Activated T-cell treated with anti-CD3 and anti-CD28 coated beads, Interleukin-2, amount 50 U/mL, for 4 hours (primary cell): ENCODE results near the gene C10orf90. TPM values are rescaled to one million over a fixed set of nuclear protein-coding genes. Genes with fewer than 3 reads are reported as not detected.

Experiments
- ATAC-seq, 2 donors: fragments of 200-7000 bp; cut with Tn5 transposase; one replicate each; pipeline ENCODE4 v1.10.0; 2021
- DNase-seq: peaks from one replicate; pipeline ENCODE4 v3.0.0-alpha.2; 2020
- H3K27me3 Mint-ChIP-seq: one replicate; pipeline ENCODE4 v1.8.0; 2021; ENCODE audit warnings: low read depth, mixed read lengths
- H3K36me3 Mint-ChIP-seq: one replicate; pipeline ENCODE4 v1.8.0; 2022; ENCODE audit warnings: mixed read lengths; ENCODE audit not compliant: insufficient read depth
- H3K4me1 Mint-ChIP-seq: one replicate; pipeline ENCODE4 v1.8.0; 2021; ENCODE audit warnings: low read depth, mixed read lengths
- H3K4me3 Mint-ChIP-seq: one replicate; pipeline ENCODE4 v1.8.0; 2021; ENCODE audit warnings: mild to moderate bottlenecking, moderate library complexity, mixed read lengths
- H3K9me3 Mint-ChIP-seq: one replicate; pipeline ENCODE4 v1.8.0; 2021; ENCODE audit warnings: mixed read lengths
- total RNA-seq, 3 donors: library from RNA; stranded (reverse); gene quantifications; one replicate each; pipeline ENCODE4 v1.2.1, GENCODE V29; 2021

C10orf90 gene
- total RNA-seq, 3 donors from 2014 or later, result not detected

GRCh38 chr10:126516515-126516914, 154.0 kb downstream of the C10orf90 start:
- no peaks in the 10 kb centered on the region for H3K36me3 Mint-ChIP-seq
- no peaks in the 10 kb centered on the region for H3K9me3 Mint-ChIP-seq
- no peak overlapping the region for H3K4me3 Mint-ChIP-seq
- no peak for DNase-seq
- ATAC-seq, result no peak
- peaks cover 2% of the 10 kb centered on the region for H3K27me3 Mint-ChIP-seq
- H3K4me1 Mint-ChIP-seq, result no peaks in the 10 kb centered on the region

- DNase-seq (no peak), ATAC-seq (no peak)
- Mint-ChIP-seq H3K27me3 (peaks cover 2% of the 10 kb centered on the region), H3K9me3 (no peaks in the 10 kb centered on the region), H3K4me1 (no peaks in the 10 kb centered on the region), H3K36me3 (no peaks in the 10 kb centered on the region), H3K4me3 (no peak overlapping the region)
Measured at GRCh38 chr10:126511917-126512479, 158.5 kb downstream of the C10orf90 start.

GRCh38 chr10:126509182-126509581, 161.3 kb downstream of the C10orf90 start:
- DNase-seq, result no peak
- Mint-ChIP-seq H3K4me3 (no peak overlapping the region), H3K4me1 (no peaks in the 10 kb centered on the region), H3K36me3 (no peaks in the 10 kb centered on the region), H3K9me3 (no peaks in the 10 kb centered on the region), H3K27me3 (peaks cover 4% of the 10 kb centered on the region)
- no peak for ATAC-seq

GRCh38 chr10:126508535-126509040, 161.9 kb downstream of the C10orf90 start:
- Mint-ChIP-seq H3K4me3 (no peak overlapping the region), H3K9me3 (no peaks in the 10 kb centered on the region), H3K4me1 (no peaks in the 10 kb centered on the region), H3K27me3 (peaks cover 4% of the 10 kb centered on the region), H3K36me3 (no peaks in the 10 kb centered on the region)
- ATAC-seq (no peak), DNase-seq (no peak)

DNA sequence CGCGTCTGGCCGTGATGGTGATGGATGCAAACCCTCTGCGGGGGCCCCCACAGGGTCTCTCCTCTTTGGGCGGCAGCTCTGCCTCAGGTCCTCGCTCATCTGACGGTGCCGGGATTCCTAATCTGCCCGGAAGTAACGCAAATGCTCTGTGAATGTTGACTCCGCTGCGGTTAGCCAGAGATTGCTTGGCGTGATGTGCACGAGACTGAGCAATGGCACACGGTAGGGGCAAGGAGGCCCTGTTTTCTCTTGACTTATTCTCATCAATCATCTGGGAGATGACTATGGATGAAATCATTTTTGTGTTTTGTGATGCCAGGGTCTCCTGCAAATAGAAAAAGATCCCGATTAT, 165.8 kb downstream of the C10orf90 start:
- peaks cover 2% of the 10 kb centered on the region for H3K27me3 Mint-ChIP-seq
- H3K4me1 Mint-ChIP-seq, result no peaks in the 10 kb centered on the region
- no peaks in the 10 kb centered on the region for H3K9me3 Mint-ChIP-seq
- H3K36me3 Mint-ChIP-seq, result no peaks in the 10 kb centered on the region
- no peak for ATAC-seq
- DNase-seq, result no peak
- no peak overlapping the region for H3K4me3 Mint-ChIP-seq

DNA sequence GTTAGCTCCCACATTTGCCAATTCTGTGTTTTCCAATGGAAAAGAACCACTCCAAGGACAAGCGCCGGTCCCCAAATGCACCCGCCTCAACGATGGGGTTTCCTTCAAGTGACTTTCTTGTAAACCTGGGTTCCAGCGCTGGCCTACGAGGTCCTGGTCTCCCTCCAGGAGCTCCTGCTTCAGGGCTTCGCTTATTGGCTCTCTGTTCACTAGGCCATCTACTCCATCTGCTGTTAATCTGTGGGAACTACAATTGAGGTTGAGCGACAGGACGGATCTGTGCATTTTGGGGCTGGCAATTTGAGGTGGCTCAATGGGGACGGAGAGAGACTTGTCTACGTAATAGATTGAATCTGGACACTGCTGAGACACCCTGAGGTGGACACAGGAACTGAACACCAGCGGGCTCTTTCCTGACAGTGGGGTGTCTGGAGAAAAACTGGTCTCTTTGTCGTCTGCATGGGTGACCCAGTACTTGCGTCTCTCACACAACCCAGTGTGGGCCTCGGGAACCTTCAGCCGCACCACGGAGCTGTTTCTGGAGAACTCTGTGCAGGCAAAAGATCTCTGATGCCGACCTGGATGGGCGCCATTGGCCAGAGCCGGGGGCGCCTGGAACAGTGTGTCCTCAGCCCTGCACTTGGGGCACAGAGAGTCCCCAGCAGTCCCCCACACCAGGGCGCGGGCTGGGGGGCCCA, 166.3 kb downstream of the C10orf90 start:
- Mint-ChIP-seq H3K36me3 (no peaks in the 10 kb centered on the region), H3K27me3 (peaks cover 2% of the 10 kb centered on the region), H3K4me3 (no peak overlapping the region), H3K4me1 (no peaks in the 10 kb centered on the region), H3K9me3 (no peaks in the 10 kb centered on the region)
- ATAC-seq, result no peak
- no peak for DNase-seq

DNA sequence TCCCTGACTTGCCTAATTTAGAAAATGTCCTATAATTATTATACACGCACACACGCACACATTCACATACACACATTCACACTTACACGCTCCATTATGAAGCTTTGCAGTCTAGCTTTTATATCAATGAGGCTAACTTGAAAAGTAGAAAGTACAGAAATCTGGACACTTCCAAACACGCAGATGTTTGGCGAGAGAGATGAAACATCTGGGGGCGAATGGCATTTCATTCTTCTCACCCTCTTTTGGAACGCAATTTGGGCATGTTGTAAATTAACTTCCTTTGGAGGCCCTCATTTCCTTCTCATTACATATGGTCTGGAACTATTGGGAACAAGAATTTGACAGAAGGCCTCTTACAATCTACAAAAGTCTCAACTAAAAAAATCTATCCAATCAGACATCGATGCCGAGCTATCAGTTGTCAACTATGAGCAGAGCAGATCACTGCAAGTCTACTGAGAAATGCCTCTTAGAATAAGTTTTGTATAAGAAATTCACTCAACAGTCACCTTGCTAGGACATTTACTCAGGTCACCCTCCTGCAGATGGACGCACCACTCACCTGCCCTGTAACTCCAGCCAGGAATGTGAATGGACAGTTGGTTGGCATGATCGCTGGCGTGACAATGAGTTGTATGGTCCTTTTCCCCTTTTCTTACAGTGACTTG, 167.0 kb downstream of the C10orf90 start:
- Mint-ChIP-seq H3K9me3 (no peaks in the 10 kb centered on the region), H3K36me3 (no peaks in the 10 kb centered on the region), H3K4me1 (no peaks in the 10 kb centered on the region), H3K27me3 (peaks cover 2% of the 10 kb centered on the region), H3K4me3 (no peak overlapping the region)
- DNase-seq, result no peak
- ATAC-seq, result no peak

DNA sequence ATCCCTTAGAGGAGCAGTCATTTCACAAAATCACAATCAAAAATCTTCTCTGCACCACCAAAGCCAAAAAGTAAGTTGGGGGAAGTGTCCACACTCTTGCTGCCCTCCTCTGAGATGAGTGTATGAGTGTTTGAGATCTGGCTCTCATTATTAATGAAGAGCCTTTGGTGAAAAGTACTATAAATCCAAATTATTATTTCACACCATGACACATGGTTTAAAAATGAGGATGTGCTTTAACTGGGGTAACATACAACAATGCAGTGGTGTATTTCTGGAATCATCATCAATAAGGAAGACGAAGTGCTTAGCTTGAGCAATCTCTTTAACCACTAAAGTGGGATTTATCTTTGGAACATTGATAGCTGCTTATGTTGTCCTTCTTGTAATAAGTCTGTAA, 168.1 kb downstream of the C10orf90 start:
- no peak for DNase-seq
- Mint-ChIP-seq H3K9me3 (no peaks in the 10 kb centered on the region), H3K36me3 (no peaks in the 10 kb centered on the region), H3K4me1 (no peaks in the 10 kb centered on the region), H3K4me3 (no peak overlapping the region), H3K27me3 (peaks cover 2% of the 10 kb centered on the region)
- ATAC-seq, result no peak

DNA sequence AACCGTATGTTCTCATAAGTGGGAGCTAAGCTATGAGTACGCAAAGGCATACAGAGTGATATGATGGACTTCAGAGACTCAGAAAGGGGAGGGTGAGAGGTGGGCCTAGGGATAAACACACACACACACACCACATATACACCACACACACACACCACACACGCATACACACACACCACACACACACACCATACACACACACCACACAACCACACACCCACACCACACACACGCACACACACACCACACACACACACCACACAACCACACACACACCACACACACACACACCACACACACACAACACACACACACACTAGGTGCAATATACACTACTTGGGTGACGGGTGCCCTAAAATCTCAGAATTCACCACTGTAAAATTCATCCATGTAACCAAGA, 168.7 kb downstream of the C10orf90 start:
- Mint-ChIP-seq H3K4me3 (no peak overlapping the region), H3K4me1 (no peaks in the 10 kb centered on the region), H3K27me3 (peaks cover 2% of the 10 kb centered on the region), H3K9me3 (no peaks in the 10 kb centered on the region), H3K36me3 (no peaks in the 10 kb centered on the region)
- ATAC-seq (no peak), DNase-seq (no peak)

- ATAC-seq, result no peak
- Mint-ChIP-seq H3K9me3 (no peaks in the 10 kb centered on the region), H3K36me3 (no peaks in the 10 kb centered on the region), H3K4me1 (no peaks in the 10 kb centered on the region), H3K4me3 (no peak overlapping the region), H3K27me3 (peaks cover 2% of the 10 kb centered on the region)
- DNase-seq, result no peak
Measured at GRCh38 chr10:126500866-126501265, 169.6 kb downstream of the C10orf90 start.

DNA sequence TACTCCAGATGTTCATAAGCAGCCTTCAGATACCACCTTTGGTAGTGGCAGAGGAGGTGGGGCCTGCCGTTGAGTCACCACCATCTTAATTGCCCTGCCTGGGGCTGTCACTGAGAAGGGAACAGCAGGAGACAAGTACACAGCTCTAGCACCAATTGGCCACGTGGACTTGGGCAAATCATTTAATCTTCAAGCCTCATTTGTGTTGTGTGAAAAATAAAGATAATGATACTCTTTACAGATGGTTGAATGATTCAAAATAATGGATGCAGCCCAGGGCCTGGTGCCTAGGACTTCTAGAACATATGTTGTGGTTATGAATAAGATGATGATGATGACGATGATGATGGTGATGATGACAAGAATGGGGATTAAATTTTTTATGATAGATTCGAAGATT, 170.3 kb downstream of the C10orf90 start:
- no peak overlapping the region for H3K4me3 Mint-ChIP-seq
- H3K4me1 Mint-ChIP-seq, result no peaks in the 10 kb centered on the region
- H3K27me3 Mint-ChIP-seq, result peaks cover 2% of the 10 kb centered on the region
- H3K36me3 Mint-ChIP-seq, result no peaks in the 10 kb centered on the region
- no peak for DNase-seq
- no peaks in the 10 kb centered on the region for H3K9me3 Mint-ChIP-seq
- no peak for ATAC-seq

GRCh38 chr10:126499744-126500143, 170.7 kb downstream of the C10orf90 start:
- no peak overlapping the region for H3K4me3 Mint-ChIP-seq

DNA sequence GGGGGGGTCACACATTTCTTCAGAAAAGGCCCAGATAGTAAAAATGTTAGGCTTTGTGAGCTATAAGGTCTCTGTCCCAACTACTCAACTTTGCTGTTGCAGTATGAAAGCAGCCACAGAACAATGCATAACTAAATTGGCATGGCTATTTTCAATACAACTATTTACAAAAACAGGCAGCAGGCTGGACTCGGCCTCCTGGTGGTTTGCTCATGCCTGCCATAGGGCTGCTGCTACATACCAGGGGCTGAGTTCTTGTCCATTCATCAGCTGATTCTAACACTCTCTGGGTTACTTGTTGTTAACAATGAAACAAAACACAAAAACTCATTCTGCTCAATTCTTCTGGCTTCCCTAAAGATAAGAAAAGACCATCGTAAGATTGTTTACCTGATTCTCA, 172.8 kb downstream of the C10orf90 start:
- no peak for DNase-seq
- no peaks in the 10 kb centered on the region for H3K27me3 Mint-ChIP-seq
- no peak overlapping the region for H3K4me3 Mint-ChIP-seq
- no peaks in the 10 kb centered on the region for H3K4me1 Mint-ChIP-seq
- H3K36me3 Mint-ChIP-seq, result no peaks in the 10 kb centered on the region
- no peaks in the 10 kb centered on the region for H3K9me3 Mint-ChIP-seq
- ATAC-seq, result no peak

More at GRCh38 chr10:126499744-126500143, 170.7 kb downstream of the C10orf90 start:
- no peak for ATAC-seq
- Mint-ChIP-seq H3K27me3 (peaks cover under 1% of the 10 kb centered on the region), H3K36me3 (no peaks in the 10 kb centered on the region), H3K9me3 (no peaks in the 10 kb centered on the region), H3K4me1 (no peaks in the 10 kb centered on the region)
- DNase-seq, result no peak

GRCh38 chr10:126496771-126497545, 173.5 kb downstream of the C10orf90 start:
- H3K36me3 Mint-ChIP-seq, result no peaks in the 10 kb centered on the region
- H3K27me3 Mint-ChIP-seq, result no peaks in the 10 kb centered on the region
- H3K4me3 Mint-ChIP-seq, result no peak overlapping the region
- no peaks in the 10 kb centered on the region for H3K9me3 Mint-ChIP-seq
- no peak for DNase-seq
- no peaks in the 10 kb centered on the region for H3K4me1 Mint-ChIP-seq
- no peak for ATAC-seq
